IMR-90 (cell line): ENCODE measurements around the gene ATXN7L3. TPM values are rescaled to one million over a fixed set of nuclear protein-coding genes. Genes with fewer than 3 reads are reported as not detected.

Source experiments
- CTCF ChIP-seq: conservative IDR thresholded peaks from 2 replicates; pipeline ENCODE4 v1.5.1; 2012; ENCODE audit warnings: mild to moderate bottlenecking, low read depth, low read length, improper control_type of control experiment
- polyA plus RNA-seq, 3 experiments: library from polyadenylated mRNA; depleted of rRNA; stranded (reverse); fragments of >200 nt; gene quantifications; 2 replicates each; pipeline ENCODE4 v1.2.3, GENCODE V29; 2012; ENCODE audit warnings: low replicate concordance in 1 of 3
- total RNA-seq: library from RNA; depleted of rRNA; stranded (reverse); fragments of >200 nt; gene quantifications from 2 replicates; pipeline ENCODE4 v1.2.3, GENCODE V29; 2012

The ATXN7L3 gene
- total and polyA plus RNA-seq, 2 of the 4 experiments (the other 2 are of a cell fraction): 17.2 to 40.9 TPM

DNA sequence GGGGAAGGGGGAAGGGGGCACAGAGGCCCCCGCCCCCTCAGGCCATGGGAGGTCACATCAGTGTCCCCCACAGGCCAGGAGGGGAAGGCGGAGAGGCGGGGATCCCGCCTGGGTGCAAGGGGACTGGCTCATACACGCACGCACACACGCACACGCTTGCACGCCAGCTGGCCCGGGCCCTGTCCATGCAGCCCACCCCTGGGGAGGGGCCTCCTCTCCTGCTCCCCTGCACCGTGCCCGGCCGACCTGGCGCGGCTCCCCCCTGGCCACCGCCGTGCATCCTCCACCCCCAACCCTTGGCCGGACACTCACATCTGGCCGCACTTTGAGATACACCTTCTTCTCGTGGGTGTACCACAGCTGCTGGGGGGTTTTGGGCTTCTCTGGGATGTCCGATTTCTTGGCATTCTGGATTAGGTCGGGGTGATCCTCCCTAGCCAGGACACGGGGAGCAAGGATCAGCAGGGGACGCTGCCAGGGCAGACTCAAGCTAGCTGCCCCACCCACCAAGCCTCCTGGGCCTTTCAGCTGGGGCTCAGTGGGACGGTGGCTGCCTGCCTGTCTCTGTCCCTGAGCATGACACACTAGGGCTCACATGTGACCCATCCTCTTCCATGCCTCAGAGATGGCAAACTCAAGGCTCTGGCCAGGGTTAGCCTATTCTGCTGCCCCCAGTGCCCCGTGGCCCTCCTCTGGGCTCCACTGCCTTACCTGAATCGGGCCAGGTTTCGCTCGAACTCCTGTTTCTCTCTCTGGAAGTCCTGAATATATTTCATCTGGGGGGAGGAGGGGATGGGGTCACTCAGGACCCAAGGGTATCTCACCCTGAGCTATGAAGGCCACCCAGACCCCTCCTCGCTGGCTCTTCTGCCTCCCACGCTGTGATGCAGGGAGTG lies 13.1 kb upstream of the ATXN7L3 start (continued):
- TF ChIP-seq CTCF: no peak
